ENCODE results near the gene FAF1. TPM values are rescaled to one million over a fixed set of nuclear protein-coding genes. Genes with fewer than 3 reads are reported as not detected.

FAF1 gene
- total and polyA plus RNA-seq, 2 of the 8 experiments (the other 6 are each of a cell fraction or from before 2014, with no cell fraction given) = 10.8 to 65.9 TPM

DNA sequence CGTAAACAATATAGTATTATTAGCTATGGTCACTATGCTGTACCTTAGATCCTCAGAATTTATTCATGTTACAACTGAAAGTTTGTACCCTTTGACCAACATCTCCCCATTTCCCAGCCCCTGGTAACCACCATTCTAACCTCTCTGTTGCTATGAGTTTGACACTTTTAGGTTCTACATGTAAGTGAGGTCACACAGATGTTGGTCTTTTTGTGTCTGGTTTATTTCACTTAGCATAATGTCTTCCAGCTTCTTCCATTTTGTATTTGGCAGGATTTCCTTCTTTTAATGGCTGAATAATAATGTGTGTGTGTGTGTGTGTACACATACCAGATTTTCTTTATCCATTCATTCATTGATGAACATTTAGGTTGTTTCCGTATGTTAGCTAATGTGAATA is 139.5 kb downstream of the FAF1 start:
- no peak overlapping the region for H3K56ac ChIP-seq (replicated peaks; ENCODE audit: insufficient read length, low read depth, low read length)
- H3K18ac ChIP-seq (ENCODE audit: extremely low read depth, low read length) = no peak overlapping the region
- H4K8ac ChIP-seq (ENCODE audit: extremely low read depth, insufficient read depth, low read length) = no peak overlapping the region
- H3K4me3 ChIP-seq (ENCODE audit: extremely low read depth in 1 of 4, insufficient read depth in 2 of 4, low read depth in 3 of 4, low read length in 4 of 4) = no peak overlapping the region
- no peak overlapping the region for H3K4me2 ChIP-seq (ENCODE audit: insufficient read depth in 1 of 2, low read depth in 2 of 2, low read length in 2 of 2)
- H2BK5ac ChIP-seq (ENCODE audit: low read depth, low read length) = no peak overlapping the region
- FAIRE-seq (no peak), DNase-seq (ENCODE audit: low read depth in 1 of 2, low spot score in 2 of 2) (no peak)
- H3K27ac ChIP-seq (ENCODE audit: low read depth, low read length) = no peak overlapping the region
- TF ChIP-seq MAFK (IDR thresholded peaks at IDR 0.05; ENCODE audit: low read depth, low read length) (no peak), SUZ12 (IDR thresholded peaks at IDR 0.05; ENCODE audit: low read length) (no peak), JUND (IDR thresholded peaks at IDR 0.05; ENCODE audit: low read length) (no peak), KDM5A (IDR thresholded peaks at IDR 0.05; ENCODE audit: low read length) (no peak), TEAD4 (IDR thresholded peaks at IDR 0.05; ENCODE audit: low read depth, low read length) (no peak)
- TF ChIP-seq, protein P1, sequence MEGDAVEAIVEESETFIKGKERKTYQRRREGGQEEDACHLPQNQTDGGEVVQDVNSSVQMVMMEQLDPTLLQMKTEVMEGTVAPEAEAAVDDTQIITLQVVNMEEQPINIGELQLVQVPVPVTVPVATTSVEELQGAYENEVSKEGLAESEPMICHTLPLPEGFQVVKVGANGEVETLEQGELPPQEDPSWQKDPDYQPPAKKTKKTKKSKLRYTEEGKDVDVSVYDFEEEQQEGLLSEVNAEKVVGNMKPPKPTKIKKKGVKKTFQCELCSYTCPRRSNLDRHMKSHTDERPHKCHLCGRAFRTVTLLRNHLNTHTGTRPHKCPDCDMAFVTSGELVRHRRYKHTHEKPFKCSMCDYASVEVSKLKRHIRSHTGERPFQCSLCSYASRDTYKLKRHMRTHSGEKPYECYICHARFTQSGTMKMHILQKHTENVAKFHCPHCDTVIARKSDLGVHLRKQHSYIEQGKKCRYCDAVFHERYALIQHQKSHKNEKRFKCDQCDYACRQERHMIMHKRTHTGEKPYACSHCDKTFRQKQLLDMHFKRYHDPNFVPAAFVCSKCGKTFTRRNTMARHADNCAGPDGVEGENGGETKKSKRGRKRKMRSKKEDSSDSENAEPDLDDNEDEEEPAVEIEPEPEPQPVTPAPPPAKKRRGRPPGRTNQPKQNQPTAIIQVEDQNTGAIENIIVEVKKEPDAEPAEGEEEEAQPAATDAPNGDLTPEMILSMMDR (IDR thresholded peaks at IDR 0.05; ENCODE audit: control extremely low read depth in 1 of 3, insufficient read depth in 1 of 3, low read depth in 1 of 3, low read length in 3 of 3) = no peak
- no peaks in the 10 kb centered on the region for H3K9me3 ChIP-seq (ENCODE audit: insufficient read depth in 2 of 2, low read depth in 1 of 2, low read length in 1 of 2)
- H3K79me1 ChIP-seq (ENCODE audit: low read depth, low read length) = no peaks in the 10 kb centered on the region
- H3K9ac ChIP-seq (replicated peaks in 1 of 4; ENCODE audit: extremely low read depth in 1 of 4, low read depth in 3 of 4, low read length in 3 of 4) = no peak overlapping the region
- no peak overlapping the region for H2BK15ac ChIP-seq (ENCODE audit: low read length)
- ChIA-PET POLR2A (ENCODE audit: partially characterized antibody) (no interaction called here), CTCF (ENCODE audit: partially characterized antibody) (no interaction called here)
- H4K20me1 ChIP-seq (replicated peaks in 1 of 2; ENCODE audit: control insufficient read depth in 1 of 2, insufficient read depth in 2 of 2, low read length in 2 of 2) = no peaks in the 10 kb centered on the region
- H2AFZ ChIP-seq (ENCODE audit: low read length) = no peak overlapping the region
- H3K4ac ChIP-seq (replicated peaks; ENCODE audit: insufficient read length, low read depth, low read length) = no peak overlapping the region
- no peak overlapping the region for H2BK120ac ChIP-seq (replicated peaks; ENCODE audit: low read depth, low read length)
- H3K4me1 ChIP-seq (replicated peaks in 1 of 4; ENCODE audit: control insufficient read depth in 3 of 4, insufficient read depth in 4 of 4, low read length in 3 of 4) = no peaks in the 10 kb centered on the region
- no peaks in the 10 kb centered on the region for H3K23me2 ChIP-seq (ENCODE audit: low read depth, low read length)
- no peak overlapping the region for H3K14ac ChIP-seq (ENCODE audit: insufficient read length)
- H2BK20ac ChIP-seq (ENCODE audit: low read length) = no peak overlapping the region
- H3K79me2 ChIP-seq (ENCODE audit: control insufficient read depth in 1 of 2, insufficient read depth in 2 of 2, low read length in 2 of 2) = no peaks in the 10 kb centered on the region
- H2AK5ac ChIP-seq (ENCODE audit: low read depth, low read length) = no peak overlapping the region
- no peak overlapping the region for H4K91ac ChIP-seq (replicated peaks; ENCODE audit: insufficient read length, low read length)
- no peak overlapping the region for H3K23ac ChIP-seq (ENCODE audit: insufficient read length)
- H3K27me3 ChIP-seq (replicated peaks in 1 of 4; ENCODE audit: control insufficient read depth in 3 of 4, extremely low read depth in 1 of 4, insufficient read depth in 3 of 4, low read length in 3 of 4) = no peaks in the 10 kb centered on the region
- 91% methylated on average over 2 of the region's 2 CpGs; no CpG with 5 or more reads in 1 of the 2 experiments for WGBS, 2 experiments (ENCODE audit: extremely low coverage in 1 of 2, insufficient coverage in 1 of 2, insufficient read length in 1 of 2, insufficient replicate concordance in 2 of 2, low coverage in 1 of 2, low lambda C conversion rate in 2 of 2, missing lambda C conversion rate in 1 of 2)
- no peak overlapping the region for H4K5ac ChIP-seq (ENCODE audit: insufficient read length, low read depth, low read length)
- no peak overlapping the region for H2BK12ac ChIP-seq (ENCODE audit: low read depth, low read length)
- no peaks in the 10 kb centered on the region for H3K36me3 ChIP-seq (ENCODE audit: control insufficient read depth in 2 of 4, insufficient read depth in 4 of 4, low read length in 3 of 4)

Measured in H1 (cell line).